H9 (cell line): ENCODE measurements around the gene AP3D1. TPM values are rescaled to one million over a fixed set of nuclear protein-coding genes. Genes with fewer than 3 reads are reported as not detected.

Experiments used
- DNase-seq: peaks from one replicate; pipeline ENCODE4 v3.0.0-alpha.2; 2017
- H2AFZ ChIP-seq: one replicate; pipeline ENCODE4 v1.6.1; 2013; ENCODE audit warnings: mild to moderate bottlenecking, low read length, control low read depth, moderate library complexity
- H2AK5ac ChIP-seq: 2 replicates; pipeline ENCODE4 v1.6.1; 2013; ENCODE audit warnings: low read length, control low read depth, mixed read lengths; ENCODE audit not compliant: insufficient read length
- H2BK120ac ChIP-seq: one replicate; pipeline ENCODE4 v1.6.1; 2013; ENCODE audit warnings: low read depth, mild to moderate bottlenecking, low read length, control low read depth, inconsistent platforms; ENCODE audit not compliant: poor library complexity, severe bottlenecking
- H2BK12ac ChIP-seq: 2 replicates; pipeline ENCODE4 v1.6.1; 2013; ENCODE audit warnings: low read length, control low read depth, mixed read lengths, low read depth; ENCODE audit not compliant: insufficient read length
- H2BK15ac ChIP-seq: 2 replicates; pipeline ENCODE4 v1.6.1; 2013; ENCODE audit warnings: low read depth, low read length, control low read depth
- H2BK20ac ChIP-seq: one replicate; pipeline ENCODE4 v1.6.1; 2013; ENCODE audit warnings: low read depth, mild to moderate bottlenecking, low read length, control low read depth, inconsistent platforms; ENCODE audit not compliant: poor library complexity, severe bottlenecking
- H2BK5ac ChIP-seq: 2 replicates; pipeline ENCODE4 v1.6.1; 2013; ENCODE audit warnings: low read length, control low read depth, mixed read lengths; ENCODE audit not compliant: insufficient read length
- H3K14ac ChIP-seq: 2 replicates; pipeline ENCODE4 v1.6.1; 2013; ENCODE audit warnings: low read length, control low read depth; ENCODE audit not compliant: insufficient read depth
- H3K18ac ChIP-seq: 2 replicates; pipeline ENCODE4 v1.6.1; 2013; ENCODE audit warnings: low read depth, mild to moderate bottlenecking, mixed read lengths, low read length, control low read depth; ENCODE audit not compliant: insufficient read length
- H3K23ac ChIP-seq: 2 replicates; pipeline ENCODE4 v1.6.1; 2013; ENCODE audit warnings: low read length, control low read depth, mixed read lengths, low read depth; ENCODE audit not compliant: insufficient read length
- H3K23me2 ChIP-seq: 2 replicates; pipeline ENCODE4 v1.6.1; 2013; ENCODE audit warnings: low read depth, mild to moderate bottlenecking, mixed read lengths, low read length, control low read depth; ENCODE audit not compliant: insufficient read length, poor library complexity, severe bottlenecking
- H3K27ac ChIP-seq: 2 replicates; pipeline ENCODE4 v1.5.1; 2013; ENCODE audit warnings: low read length, control low read depth, mixed read lengths, low read depth; ENCODE audit not compliant: insufficient read length
- H3K27me3 ChIP-seq: 2 replicates; pipeline ENCODE4 v1.6.1; 2013; ENCODE audit warnings: low read length, control low read depth, inconsistent platforms; ENCODE audit not compliant: insufficient read depth
- H3K4ac ChIP-seq: 2 replicates; pipeline ENCODE4 v1.6.1; 2013; ENCODE audit warnings: low read depth, mild to moderate bottlenecking, control low read depth, inconsistent platforms, low read length, moderate library complexity
- H3K4me1 ChIP-seq: 2 replicates; pipeline ENCODE4 v1.6.1; 2013; ENCODE audit warnings: low read length, control low read depth, inconsistent platforms; ENCODE audit not compliant: insufficient read depth
- H3K4me2 ChIP-seq: 2 replicates; pipeline ENCODE4 v1.6.1; 2013; ENCODE audit warnings: low read length, control low read depth, mixed read lengths; ENCODE audit not compliant: insufficient read length, insufficient read depth
- H3K56ac ChIP-seq: 2 replicates; pipeline ENCODE4 v1.6.1; 2013; ENCODE audit warnings: low read depth, mild to moderate bottlenecking, mixed read lengths, low read length, control low read depth; ENCODE audit not compliant: insufficient read length
- H3K79me1 ChIP-seq: 2 replicates; pipeline ENCODE4 v1.6.1; 2013; ENCODE audit warnings: low read depth, mild to moderate bottlenecking, moderate library complexity, low read length, control low read depth, inconsistent platforms; ENCODE audit not compliant: insufficient read depth, poor library complexity, severe bottlenecking
- H3K79me2 ChIP-seq: 2 replicates; pipeline ENCODE4 v1.6.1; 2013; ENCODE audit warnings: low read length, control low read depth, inconsistent platforms; ENCODE audit not compliant: insufficient read depth
- H3K9ac ChIP-seq: 2 replicates; pipeline ENCODE4 v1.6.1; 2013; ENCODE audit warnings: low read length, control low read depth, mixed read lengths; ENCODE audit not compliant: insufficient read length; ENCODE audit errors: extremely low read depth
- H3K9me3 ChIP-seq: one replicate; pipeline ENCODE4 v1.6.1; 2013; ENCODE audit warnings: low read depth, low read length, inconsistent platforms; ENCODE audit not compliant: control insufficient read depth
- H3T11ph ChIP-seq: one replicate; pipeline ENCODE4 v1.6.1; 2013; ENCODE audit warnings: mild to moderate bottlenecking, low read length, control low read depth, inconsistent platforms
- H4K20me1 ChIP-seq: one replicate; pipeline ENCODE4 v1.6.1; 2013; ENCODE audit not compliant: control insufficient read depth, insufficient read length, insufficient read depth
- H4K5ac ChIP-seq: 2 replicates; pipeline ENCODE4 v1.6.1; 2013; ENCODE audit warnings: low read depth, mild to moderate bottlenecking, mixed read lengths, low read length, control low read depth; ENCODE audit not compliant: insufficient read length
- H4K8ac ChIP-seq: replicated peaks from 2 replicates; pipeline ENCODE4 v1.6.1; 2013; ENCODE audit warnings: low read length, control low read depth, mixed read lengths, low read depth; ENCODE audit not compliant: insufficient read length
- H4K91ac ChIP-seq: 2 replicates; pipeline ENCODE4 v1.6.1; 2013; ENCODE audit warnings: low read depth, mild to moderate bottlenecking, moderate library complexity, mixed read lengths, low read length, control low read depth; ENCODE audit not compliant: insufficient read length
- H3K27ac Mint-ChIP-seq, 3 experiments: 2 replicates in 2 of 3; 3 replicates in 1 of 3; pipeline ENCODE4 v1.8.0; 2020 to 2021; ENCODE audit warnings: mixed read lengths in 3 of 3, mild to moderate bottlenecking in 1 of 3, moderate library complexity in 1 of 3
- H3K27me3 Mint-ChIP-seq: 2 replicates; pipeline ENCODE4 v1.8.0; 2021; ENCODE audit warnings: low read depth, mild to moderate bottlenecking, moderate library complexity, mixed read lengths
- H3K36me3 Mint-ChIP-seq, 3 experiments: 2 replicates in 2 of 3; 3 replicates in 1 of 3; pipeline ENCODE4 v1.8.0; 2020 to 2021; ENCODE audit warnings: low read depth in 3 of 3, mixed read lengths in 3 of 3; ENCODE audit not compliant: insufficient read depth in 1 of 3
- H3K4me1 Mint-ChIP-seq, 2 experiments: 2 replicates each; pipeline ENCODE4 v1.8.0; 2020; ENCODE audit warnings: mixed read lengths in 2 of 2
- H3K4me3 Mint-ChIP-seq, 2 experiments: 2 replicates in 1 of 2; 3 replicates in 1 of 2; pipeline ENCODE4 v1.8.0; 2020 to 2021; ENCODE audit warnings: mild to moderate bottlenecking in 2 of 2, mixed read lengths in 2 of 2, moderate library complexity in 1 of 2
- H3K9me3 Mint-ChIP-seq, 2 experiments: 2 replicates in 1 of 2; 3 replicates in 1 of 2; pipeline ENCODE4 v1.8.0; 2020; ENCODE audit warnings: mild to moderate bottlenecking in 2 of 2, mixed read lengths in 2 of 2, moderate library complexity in 1 of 2
- CTCF ChIP-seq: fragments of 200-600 bp; sonication (generic); conservative IDR thresholded peaks from 3 replicates; pipeline ENCODE4 v1.8.0; 2021; ENCODE audit warnings: antibody characterized with exemption, mild to moderate bottlenecking
- whole genome bisulfite sequencing: extraction: QIAGEN DNeasy Blood & Tissue Kit; methylation state at CpG from one replicate; pipeline ENCODE4 v1.1.7; 2013; ENCODE audit warnings: missing lambda C conversion rate, low lambda C conversion rate, mixed read lengths; ENCODE audit not compliant: insufficient read length; ENCODE audit errors: extremely low coverage; 5-methylcytosine and 5-hydroxymethylcytosine counted together
- total RNA-seq: library from RNA; stranded (reverse); gene quantifications from 2 replicates; pipeline ENCODE4 v1.2.1, GENCODE V29; 2021

The AP3D1 gene
- total RNA-seq, 1 experiment from 2014 or later: 142 TPM

DNA sequence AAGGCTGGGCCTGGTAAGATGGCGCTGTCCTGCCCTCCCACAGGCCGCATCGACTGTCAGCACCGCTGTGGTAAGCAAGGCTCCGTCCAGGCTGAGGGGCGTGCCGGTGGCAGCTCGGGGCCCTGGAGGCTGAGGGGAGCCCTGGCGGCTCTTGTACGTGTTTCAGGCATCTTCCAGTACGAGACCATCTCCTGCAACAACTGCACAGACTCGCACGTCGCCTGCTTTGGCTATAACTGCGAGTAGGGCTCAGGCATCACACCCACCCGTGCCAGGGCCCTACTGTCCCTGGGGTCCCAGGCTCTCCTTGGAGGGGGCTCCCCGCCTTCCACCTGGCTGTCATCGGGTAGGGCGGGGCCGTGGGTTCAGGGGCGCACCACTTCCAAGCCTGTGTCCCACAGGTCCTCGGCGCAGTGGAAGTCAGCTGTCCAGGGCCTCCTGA lies 53.5 kb downstream of the AP3D1 start:
- Histone ChIP-seq H2BK120ac (no peak overlapping the region), H3K4me1 (no peaks in the 10 kb centered on the region), H3K56ac (no peak overlapping the region), H2BK12ac (no peak overlapping the region), H3K27ac (no peak overlapping the region), H4K8ac (no peak overlapping the region), H2BK20ac (no peak overlapping the region), H3K18ac (no peak overlapping the region), H3K9ac (no peak overlapping the region), H4K91ac (no peak overlapping the region), H3K4me2 (no peak overlapping the region), H4K5ac (no peak overlapping the region), H4K20me1 (no peaks in the 10 kb centered on the region), H3K23me2 (no peaks in the 10 kb centered on the region), H2AFZ (no peak overlapping the region), H2BK15ac (no peak overlapping the region), H3K79me1 (no peaks in the 10 kb centered on the region), H2AK5ac (no peak overlapping the region), H3T11ph (no peak overlapping the region), H2BK5ac (no peak overlapping the region), H3K4ac (no peak overlapping the region), H3K14ac (no peak overlapping the region), H3K23ac (no peak overlapping the region), H3K27me3 (no peaks in the 10 kb centered on the region), H3K79me2 (no peaks in the 10 kb centered on the region), H3K9me3 (no peaks in the 10 kb centered on the region)
- no CpG with 5 or more reads among the region's 23 CpGs for WGBS
- H3K4me3 Mint-ChIP-seq: no peak overlapping the region; a peak in 1 of 5 replicates
- peaks cover 5 to 28% (median 23%) of the 10 kb centered on the region in 3 experiments; a peak in 6 of 7 replicates for H3K36me3 Mint-ChIP-seq
- no peaks in the 10 kb centered on the region for H3K9me3 Mint-ChIP-seq
- TF ChIP-seq CTCF: no peak
- no peaks in the 10 kb centered on the region; the same call in 1 of the 2 replicates for H3K27me3 Mint-ChIP-seq
- no peak for DNase-seq
- no peak overlapping the region for H3K27ac Mint-ChIP-seq
- H3K4me1 Mint-ChIP-seq: peaks cover 7 to 8% of the 10 kb centered on the region in 2 experiments; a peak in 3 of 4 replicates
